MG63 (cell line): ENCODE results near the gene CERS3. TPM values are rescaled to one million over a fixed set of nuclear protein-coding genes. Genes with fewer than 3 reads are reported as not detected.

Source experiments
- DNase-seq: peaks from one replicate; pipeline ENCODE4 v3.0.0-alpha.2; 2020
- H3K27me3 ChIP-seq: fragments of 250-450 bp; sonication (Bioruptor Pico); 2 replicates; pipeline ENCODE4 v1.5.1; 2020; ENCODE audit warnings: mild to moderate bottlenecking, moderate library complexity
- H3K36me3 ChIP-seq: fragments of 250-450 bp; sonication (Bioruptor Pico); 2 replicates; pipeline ENCODE4 v1.5.1; 2020; ENCODE audit warnings: mild to moderate bottlenecking, moderate library complexity
- H3K4me3 ChIP-seq: fragments of 250-450 bp; sonication (Bioruptor Pico); 2 replicates; pipeline ENCODE4 v1.5.1; 2020; ENCODE audit warnings: mild to moderate bottlenecking, moderate library complexity
- H3K9me3 ChIP-seq: fragments of 250-450 bp; sonication (Bioruptor Pico); 2 replicates; pipeline ENCODE4 v1.5.1; 2020; ENCODE audit warnings: mild to moderate bottlenecking, moderate library complexity
- total RNA-seq: library from RNA; depleted of rRNA; stranded (reverse); fragments of >200 nt; shearing (Covaris generic); gene quantifications from 2 replicates; pipeline ENCODE4 v1.2.3, GENCODE V29; 2014; ENCODE audit warnings: low replicate concordance; rRNA removed

The CERS3 gene
- total RNA-seq, 1 experiment from 2014 or later = not detected

- Histone ChIP-seq H3K27me3 (no peaks in the 10 kb centered on the region), H3K9me3 (peaks cover 26% of the 10 kb centered on the region), H3K4me3 (no peak overlapping the region), H3K36me3 (peaks cover 35% of the 10 kb centered on the region)
- DNase-seq = no peak
These were observed 145.2 kb downstream of the CERS3 start for GRCh38 chr15:100383302-100384107.

GRCh38 chr15:100373942-100374341, 154.8 kb downstream of the CERS3 start:
- no peak overlapping the region for H3K4me3 ChIP-seq
- DNase-seq = peak; percentile 22
- H3K9me3 ChIP-seq = peaks cover 24% of the 10 kb centered on the region
- peaks cover 29% of the 10 kb centered on the region for H3K36me3 ChIP-seq
- 0 out of 2 replicates have a peak, but pooled peaks cover 2% of the 10 kb centered on the region for H3K27me3 ChIP-seq

GRCh38 chr15:100373120-100373896, 155.4 kb downstream of the CERS3 start:
- H3K4me3 ChIP-seq = peak overlapping the region; percentile 61
- peak; percentile 33 for DNase-seq
- peaks cover 28% of the 10 kb centered on the region for H3K36me3 ChIP-seq
- H3K9me3 ChIP-seq = peaks cover 22% of the 10 kb centered on the region
- H3K27me3 ChIP-seq = 0 out of 2 replicates have a peak, but pooled peaks cover 2% of the 10 kb centered on the region

GRCh38 chr15:100372739-100373119, 156.0 kb downstream of the CERS3 start:
- Histone ChIP-seq H3K4me3 (peak overlapping the region; percentile 61), H3K9me3 (peaks cover 22% of the 10 kb centered on the region), H3K27me3 (0 out of 2 replicates have a peak, but pooled peaks cover 2% of the 10 kb centered on the region), H3K36me3 (peaks cover 27% of the 10 kb centered on the region)
- peak; percentile 77 for DNase-seq

GRCh38 chr15:100355342-100355741, 173.4 kb downstream of the CERS3 start:
- no peaks in the 10 kb centered on the region for H3K36me3 ChIP-seq
- no peak for DNase-seq
- peaks cover 9% of the 10 kb centered on the region for H3K9me3 ChIP-seq
- peaks cover 9% of the 10 kb centered on the region for H3K27me3 ChIP-seq
- H3K4me3 ChIP-seq = no peak overlapping the region

- no peaks in the 10 kb centered on the region for H3K36me3 ChIP-seq
These were observed 175.3 kb downstream of the CERS3 start for GRCh38 chr15:100353449-100353848.

GRCh38 chr15:100350434-100351226, 178.1 kb downstream of the CERS3 start:
- Histone ChIP-seq H3K9me3 (peaks cover 9% of the 10 kb centered on the region), H3K27me3 (no peaks in the 10 kb centered on the region; the same call in 1 of the 2 replicates), H3K36me3 (no peaks in the 10 kb centered on the region), H3K4me3 (no peak overlapping the region)
- DNase-seq = no peak

More at GRCh38 chr15:100353449-100353848, 175.3 kb downstream of the CERS3 start:
- peaks cover 9% of the 10 kb centered on the region for H3K9me3 ChIP-seq
- no peak overlapping the region for H3K4me3 ChIP-seq
- no peak for DNase-seq
- H3K27me3 ChIP-seq = peaks cover 6% of the 10 kb centered on the region

Other genes starting within 250 kb of the CERS3 start
- 3.8 TPM in 1 of 2 replicates, not detected in the other for gene ADAMTS17, start 187.0 kb downstream of the CERS3 start, total RNA-seq
- 8.0 and 24.3 TPM in 2 replicates for gene LINS1, start 73.2 kb upstream of the CERS3 start, total RNA-seq
- 8.4 and 12.8 TPM in 2 replicates for gene ASB7, start 73.6 kb upstream of the CERS3 start, total RNA-seq